Measurements from ENCODE around the gene EID3.
A peak's percentile ranks its signal among the peaks of the same experiment; 100 is the strongest.
"Not testable (repeated sequence)": the region's sequence is repeated elsewhere in the genome, so short reads cannot be mapped to it uniquely, and the experiment has no call there.

Gene EID3

GRCh38 chr12:104288635-104289274, 14.8 kb upstream of the EID3 start:
- DNase-seq (ENCODE audit: low read depth in 4 of 4, low spot score in 1 of 4), result peak; percentile 56 to 80 (median 71)

- DNase-seq (ENCODE audit: low read depth in 4 of 4, low spot score in 1 of 4), result no peak
These were observed 13.2 kb upstream of the EID3 start for GRCh38 chr12:104290320-104290719.

- DNase-seq (ENCODE audit: low read depth in 4 of 4, low spot score in 1 of 4), result no peak
These were observed 12.7 kb upstream of the EID3 start for GRCh38 chr12:104290855-104291254.

- no peak for DNase-seq (ENCODE audit: low read depth in 4 of 4, low spot score in 1 of 4)
These were observed 11.5 kb upstream of the EID3 start for GRCh38 chr12:104291867-104292524.

GRCh38 chr12:104292872-104293794, 10.4 kb upstream of the EID3 start:
- DNase-seq (ENCODE audit: low read depth in 4 of 4, low spot score in 1 of 4), result no peak

GRCh38 chr12:104294158-104294859, 9.2 kb upstream of the EID3 start:
- not testable (repeated sequence) for DNase-seq (ENCODE audit: low read depth in 4 of 4, low spot score in 1 of 4)

GRCh38 chr12:104294927-104295668, 8.4 kb upstream of the EID3 start:
- DNase-seq (ENCODE audit: low read depth in 4 of 4, low spot score in 1 of 4), result no peak

GRCh38 chr12:104295954-104296353, 7.6 kb upstream of the EID3 start:
- no peak for DNase-seq (ENCODE audit: low read depth in 4 of 4, low spot score in 1 of 4)

- no peak for DNase-seq (ENCODE audit: low read depth in 4 of 4, low spot score in 1 of 4)
These were observed 6.8 kb upstream of the EID3 start for GRCh38 chr12:104296718-104297117.

GRCh38 chr12:104297477-104298113, 5.9 kb upstream of the EID3 start:
- DNase-seq (ENCODE audit: low read depth in 4 of 4, low spot score in 1 of 4), result no peak

- no peak for DNase-seq (ENCODE audit: low read depth in 4 of 4, low spot score in 1 of 4)
These were observed 3.6 kb upstream of the EID3 start for GRCh38 chr12:104299842-104300481.

GRCh38 chr12:104304261-104305009, 896 bp downstream of the EID3 start:
- no peak for DNase-seq (ENCODE audit: low read depth in 4 of 4, low spot score in 1 of 4)

GRCh38 chr12:104305349-104305748, 1.8 kb downstream of the EID3 start:
- DNase-seq (ENCODE audit: low read depth in 4 of 4, low spot score in 1 of 4), result no peak

GRCh38 chr12:104306376-104306775, 2.8 kb downstream of the EID3 start:
- DNase-seq (ENCODE audit: low read depth in 4 of 4, low spot score in 1 of 4), result no peak

- DNase-seq (ENCODE audit: low read depth in 4 of 4, low spot score in 1 of 4), result no peak
These were observed 3.6 kb downstream of the EID3 start for GRCh38 chr12:104306943-104307654.

GRCh38 chr12:104307655-104308000, 4.1 kb downstream of the EID3 start:
- DNase-seq (ENCODE audit: low read depth in 4 of 4, low spot score in 1 of 4), result no peak

- DNase-seq (ENCODE audit: low read depth in 4 of 4, low spot score in 1 of 4), result no peak
These were observed 6.0 kb downstream of the EID3 start for GRCh38 chr12:104309446-104309993.
